HG03196 (cell line): ENCODE data around the gene SAMSN1.

Experiments used
- ATAC-seq: cut with Tn5 transposase; IDR thresholded peaks from one replicate; pipeline ENCODE4 v1.9.1; 2021; ENCODE audit not compliant: unreplicated experiment

SAMSN1 gene

DNA sequence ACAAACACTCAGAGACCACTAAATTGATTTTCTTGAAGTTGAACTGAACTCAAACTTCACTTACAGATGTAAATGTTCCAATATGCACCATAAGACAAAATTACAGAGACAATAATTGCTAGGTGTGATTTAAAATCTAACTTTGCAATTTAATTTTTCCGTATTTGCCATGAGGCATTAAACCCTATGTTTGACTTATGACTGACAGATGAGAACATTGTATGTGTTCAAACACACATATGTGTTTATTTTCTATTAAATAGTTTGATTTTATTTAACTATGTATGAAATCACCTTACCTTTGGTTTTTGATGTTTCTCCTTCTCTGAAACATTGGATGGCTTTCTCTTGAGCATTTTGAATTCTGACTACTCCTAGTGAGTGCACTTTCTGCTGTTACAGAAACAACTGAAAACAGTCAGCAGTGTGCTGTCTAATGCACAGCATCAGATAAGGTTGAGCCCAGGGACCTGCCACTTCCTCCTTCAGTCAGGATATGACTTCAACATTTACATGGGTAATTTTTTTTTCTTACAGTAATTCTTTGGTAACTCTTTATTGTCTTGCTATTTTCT, at the start of gene SAMSN1:
Gene SAMSN1 (minus strand): TSS at position 410 of the 575 bp plus-strand sequence. CDS start 54 bp downstream, at position 356.
- peak; percentile 86 for ATAC-seq

DNA sequence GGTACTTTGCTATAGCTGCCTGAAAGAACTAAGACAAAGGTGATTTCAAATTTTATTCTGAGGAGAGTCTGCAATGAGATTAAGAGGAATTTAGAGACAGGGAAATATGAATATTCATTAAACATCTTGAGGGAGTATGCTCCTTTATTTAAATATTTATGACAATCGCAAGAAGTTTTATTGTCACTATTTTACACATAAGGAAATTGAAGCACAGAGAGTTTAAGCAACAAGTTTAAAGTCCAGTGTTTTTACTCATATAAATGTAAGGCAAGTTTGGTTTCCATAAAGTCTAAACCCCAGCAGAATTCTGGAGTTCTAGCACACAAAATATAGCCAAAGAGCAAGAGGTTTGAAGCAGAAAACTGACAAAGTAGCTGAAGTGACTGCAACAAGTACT, 49.3 kb upstream of the SAMSN1 start:
- ATAC-seq, result no peak

DNA sequence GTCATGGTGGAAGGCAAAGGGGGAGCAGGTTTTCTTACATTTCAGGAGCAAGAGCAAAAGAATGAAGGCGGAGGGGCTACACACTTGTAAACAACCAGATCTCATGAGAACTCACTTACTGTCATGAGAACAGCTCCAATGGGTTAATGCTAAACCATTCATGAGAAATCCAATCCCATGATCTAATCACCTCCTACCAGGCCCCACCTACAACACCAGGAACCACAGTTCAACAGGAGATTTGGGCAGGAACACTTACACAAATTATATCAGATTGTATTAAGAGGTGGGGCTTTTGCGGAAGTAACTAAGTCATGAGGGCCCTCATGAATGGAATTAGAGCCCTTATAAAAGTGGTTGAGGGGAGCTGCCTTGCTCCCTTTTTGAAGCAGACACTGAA, 48.9 kb upstream of the SAMSN1 start:
- ATAC-seq, result no peak

DNA sequence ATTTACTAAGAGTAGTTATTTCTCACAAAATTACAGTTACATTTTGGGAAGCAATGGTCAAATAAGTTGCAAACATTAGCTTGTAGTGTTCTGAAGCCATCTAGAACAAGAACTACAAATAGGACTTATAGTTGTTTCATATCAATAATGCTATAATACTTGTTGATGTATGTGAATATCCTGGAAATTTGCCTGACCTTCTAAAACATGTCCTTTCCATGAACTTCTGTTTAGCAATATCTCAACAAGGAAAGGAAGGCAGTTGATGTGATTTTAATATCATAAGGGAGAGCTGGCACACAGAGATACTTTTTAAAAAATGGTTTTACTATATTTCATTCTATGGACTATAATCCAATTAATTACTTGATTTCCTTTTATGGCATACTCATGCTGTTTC, 47.1 kb upstream of the SAMSN1 start:
- ATAC-seq, result no peak

DNA sequence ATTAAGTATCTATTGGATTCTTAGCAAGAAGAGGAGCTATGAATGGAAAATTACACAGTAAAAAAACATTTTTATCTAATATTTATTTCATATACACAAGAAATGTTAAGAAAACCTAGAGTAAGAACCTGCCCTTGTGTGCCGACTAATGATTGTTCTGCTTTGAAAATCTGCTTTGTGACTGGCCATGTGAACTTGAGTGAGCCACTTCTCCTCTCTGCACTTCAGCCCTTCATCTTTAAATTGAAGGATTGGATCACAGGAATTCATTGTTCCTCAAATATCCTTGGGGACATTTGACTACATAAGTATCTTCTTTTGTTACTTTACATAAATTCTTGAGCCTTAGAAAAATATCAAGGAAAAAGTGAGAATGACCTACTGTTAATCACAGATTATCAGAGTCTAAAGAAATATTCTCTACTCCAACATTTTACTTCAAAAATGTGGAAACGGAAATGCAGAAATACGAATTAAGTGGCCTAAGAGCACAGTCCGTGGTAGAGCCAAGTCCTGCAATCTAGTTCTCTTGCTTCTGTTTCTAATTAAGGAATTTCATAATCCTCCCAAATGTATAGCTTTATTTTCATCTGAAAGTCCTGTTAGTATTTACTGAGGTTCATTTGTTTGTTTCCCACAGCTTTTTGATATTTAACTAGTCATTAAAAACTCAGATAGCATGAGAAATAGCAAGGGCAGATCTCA, 46.3 kb upstream of the SAMSN1 start:
- ATAC-seq, result no peak

DNA sequence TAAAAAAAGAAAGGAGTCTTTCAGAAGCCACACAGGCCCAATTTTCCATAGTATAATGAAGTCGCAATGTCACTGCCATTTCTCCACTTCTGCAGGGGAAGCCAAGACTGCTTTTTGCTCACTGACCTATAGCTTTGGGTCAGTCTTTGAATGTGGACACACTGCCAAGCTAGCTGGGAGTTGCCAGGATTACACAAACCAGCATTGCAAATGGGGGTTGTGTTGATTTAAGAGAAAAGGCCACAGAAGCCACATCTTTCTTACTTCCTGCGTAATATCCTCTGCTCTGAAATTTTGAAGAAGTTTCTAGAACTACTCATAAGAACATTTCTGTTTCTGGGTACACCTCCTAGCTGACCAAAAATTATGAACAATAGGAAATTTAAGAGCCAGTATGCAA, 45.8 kb upstream of the SAMSN1 start:
- ATAC-seq, result no peak

DNA sequence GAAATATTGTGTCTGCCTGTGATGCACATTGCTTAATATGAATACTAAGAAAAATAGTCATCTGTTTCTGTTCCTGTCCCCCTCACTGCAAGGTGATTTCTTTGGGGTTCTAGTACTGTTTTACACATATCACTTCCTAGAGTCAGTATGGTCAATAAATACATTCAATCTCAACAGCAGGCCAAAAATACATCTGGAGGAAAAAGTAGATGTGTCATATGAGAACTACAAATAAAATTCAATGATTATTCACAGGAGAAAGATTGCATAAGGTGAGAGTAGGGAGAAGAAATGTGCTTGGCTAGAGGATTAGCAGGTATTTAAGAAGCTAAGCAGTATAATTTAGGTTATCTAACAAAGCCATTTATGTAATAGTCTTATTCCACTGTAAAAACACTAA, 45.3 kb upstream of the SAMSN1 start:
- ATAC-seq, result no peak

DNA sequence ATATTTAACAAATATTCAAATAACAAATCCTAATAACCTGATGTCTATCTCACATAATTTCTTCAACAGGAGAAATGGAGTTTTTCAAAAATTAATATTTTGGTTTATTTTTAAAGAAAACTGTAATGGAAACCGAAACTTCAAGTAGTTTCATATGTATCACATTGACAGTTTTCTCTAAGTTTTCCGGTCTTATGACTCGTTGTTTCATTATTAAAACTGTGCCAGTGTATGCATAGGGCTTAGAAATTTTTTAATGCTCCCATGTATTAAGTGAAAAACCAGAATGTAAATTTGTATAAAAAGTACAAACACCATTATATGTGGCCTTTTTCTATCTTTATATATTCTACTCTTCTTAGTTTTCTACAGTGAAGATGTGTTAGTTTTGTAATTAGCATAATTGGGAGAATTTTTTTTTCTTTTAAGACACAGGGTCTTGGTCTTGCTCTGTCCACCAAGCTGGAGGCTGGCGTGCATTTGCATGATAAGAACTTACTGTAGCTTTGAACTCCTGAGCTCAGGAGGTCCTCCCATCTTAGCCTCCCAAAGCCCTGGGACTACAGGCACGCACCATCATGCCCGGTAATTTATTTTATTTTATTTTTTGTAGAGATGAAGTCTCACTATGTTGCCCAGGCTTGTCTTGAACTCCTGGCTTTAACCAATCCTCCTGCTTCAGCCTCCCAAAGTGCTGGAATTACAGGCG, 43.9 kb upstream of the SAMSN1 start:
- ATAC-seq, result peak; percentile 82

DNA sequence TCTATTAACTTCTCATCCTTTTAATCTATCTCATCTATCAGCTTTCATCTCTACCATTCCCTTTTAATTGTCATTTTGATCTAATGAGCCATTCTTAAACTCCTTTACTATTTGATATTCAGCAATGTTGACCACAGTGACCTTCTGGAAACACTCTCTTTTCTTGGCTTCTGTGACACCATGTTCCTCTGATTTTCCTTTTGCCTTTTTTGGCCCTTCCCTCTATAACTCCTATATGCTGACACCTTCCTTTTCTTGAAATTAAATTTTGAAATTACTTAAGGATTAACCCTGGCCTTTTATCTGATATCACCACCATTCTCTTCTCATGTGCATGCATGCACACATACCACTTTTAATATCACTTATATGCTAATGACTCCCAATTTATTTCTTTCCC, 41.2 kb upstream of the SAMSN1 start:
- ATAC-seq, result no peak

DNA sequence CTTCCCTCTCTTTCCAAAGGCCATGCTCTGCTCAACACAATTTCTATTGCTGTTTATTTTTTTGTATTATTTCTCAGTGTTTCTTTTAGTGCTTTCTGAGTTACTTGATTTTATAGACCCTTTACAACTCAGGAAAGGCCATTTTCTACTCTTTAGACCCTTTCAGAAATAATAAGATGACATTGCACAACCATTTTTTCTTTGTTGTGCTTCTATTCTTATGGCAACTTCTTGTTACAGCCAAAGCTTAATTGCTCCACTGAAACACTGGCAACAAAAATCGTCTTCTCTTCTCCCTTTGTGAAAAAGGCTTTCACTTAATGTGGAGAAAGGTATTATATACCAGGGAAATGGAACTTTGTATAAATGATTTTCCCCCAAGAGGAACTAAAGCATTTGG, 39.0 kb upstream of the SAMSN1 start:
- ATAC-seq, result no peak

DNA sequence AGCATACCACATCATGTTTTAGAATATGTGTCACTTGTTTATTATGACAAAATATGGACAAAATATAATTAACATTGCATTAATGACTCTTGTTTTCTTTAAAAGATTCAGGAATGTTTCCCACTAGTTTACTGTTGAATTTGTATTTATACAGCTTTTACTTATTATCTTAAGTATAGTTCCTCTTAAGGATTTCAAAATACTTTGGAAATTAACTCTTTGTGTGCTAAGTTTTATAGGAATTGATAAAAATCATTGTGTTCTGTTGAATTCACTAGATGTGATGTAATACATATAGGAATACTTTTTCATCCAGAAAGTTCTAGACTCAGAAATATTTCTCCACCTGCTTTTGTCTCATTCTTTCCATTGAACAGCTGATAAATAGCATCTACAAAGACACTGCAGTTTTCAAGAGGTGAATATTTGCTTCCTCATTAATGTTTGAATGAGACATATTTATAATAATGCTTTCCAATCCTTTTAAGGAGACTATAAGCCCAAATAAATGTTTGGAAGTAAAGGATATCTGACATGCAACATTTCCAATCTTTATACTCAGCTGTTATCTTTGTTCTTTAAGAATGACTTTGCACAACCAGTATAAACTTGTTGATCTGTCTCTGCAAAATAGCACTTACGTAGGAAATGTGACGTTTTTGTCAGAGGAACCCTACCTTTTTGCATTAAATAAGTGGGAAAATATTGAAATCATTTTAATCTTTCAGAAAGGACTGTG, 38.4 kb upstream of the SAMSN1 start:
- ATAC-seq, result no peak

DNA sequence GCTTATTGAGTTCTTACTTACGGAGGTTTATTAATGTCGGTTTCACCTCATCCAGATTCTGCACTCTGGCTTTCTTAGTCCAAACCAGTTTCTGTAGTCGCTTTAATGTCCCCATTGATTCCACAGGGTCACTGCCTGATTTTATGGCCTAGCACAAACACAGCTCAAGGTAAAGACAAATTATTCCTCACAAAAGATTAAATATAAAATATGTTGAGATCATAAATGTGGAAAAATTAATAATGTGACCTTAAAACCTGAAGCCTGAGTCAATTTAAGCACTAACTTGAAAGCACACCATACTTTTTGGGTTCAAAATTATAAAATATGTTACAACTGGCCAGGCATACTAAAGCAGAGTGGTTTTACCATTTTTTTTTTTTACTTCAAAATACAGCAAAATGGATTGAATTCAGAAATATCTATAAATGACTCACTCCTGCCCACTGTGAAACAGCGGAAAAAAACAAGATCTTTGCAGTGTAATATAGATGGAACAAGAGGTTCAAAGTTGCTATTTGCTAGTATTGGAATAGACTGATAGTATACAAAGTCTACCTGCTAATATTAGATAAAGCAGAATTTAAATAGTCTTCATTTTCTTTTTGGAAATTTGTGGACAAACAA, 37.6 kb upstream of the SAMSN1 start:
- ATAC-seq, result no peak

DNA sequence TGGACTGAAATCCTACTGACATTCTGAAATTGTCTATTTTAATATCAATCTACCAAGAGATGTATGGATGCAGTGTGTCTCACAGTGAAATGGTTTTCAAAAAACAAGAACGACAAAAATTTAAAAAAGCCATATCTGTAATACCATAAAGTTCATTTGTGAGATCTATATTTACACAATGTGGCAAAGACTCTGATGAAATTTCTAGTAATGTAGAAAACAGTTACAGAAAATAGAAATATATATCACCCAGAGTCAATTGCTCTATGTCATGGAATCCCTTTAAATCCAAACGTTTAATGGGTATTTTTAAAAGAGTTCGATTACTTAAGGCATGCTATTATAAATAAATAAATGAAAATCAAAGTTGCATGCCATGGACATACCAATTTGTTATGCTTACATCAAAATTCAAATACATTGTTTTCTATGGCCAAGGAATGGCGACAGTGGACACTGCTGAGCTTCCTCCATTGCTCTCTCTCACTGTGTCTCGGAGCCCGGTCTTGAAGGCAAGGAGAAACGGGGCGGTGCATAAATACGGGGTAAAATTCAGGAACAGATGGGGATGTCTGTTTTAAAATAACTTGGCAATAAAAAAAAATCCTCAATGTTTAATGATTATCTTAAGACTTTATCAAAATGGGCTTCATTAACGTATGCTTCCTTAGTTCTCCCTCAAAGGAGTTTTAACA, 37.0 kb upstream of the SAMSN1 start:
- ATAC-seq, result no peak

DNA sequence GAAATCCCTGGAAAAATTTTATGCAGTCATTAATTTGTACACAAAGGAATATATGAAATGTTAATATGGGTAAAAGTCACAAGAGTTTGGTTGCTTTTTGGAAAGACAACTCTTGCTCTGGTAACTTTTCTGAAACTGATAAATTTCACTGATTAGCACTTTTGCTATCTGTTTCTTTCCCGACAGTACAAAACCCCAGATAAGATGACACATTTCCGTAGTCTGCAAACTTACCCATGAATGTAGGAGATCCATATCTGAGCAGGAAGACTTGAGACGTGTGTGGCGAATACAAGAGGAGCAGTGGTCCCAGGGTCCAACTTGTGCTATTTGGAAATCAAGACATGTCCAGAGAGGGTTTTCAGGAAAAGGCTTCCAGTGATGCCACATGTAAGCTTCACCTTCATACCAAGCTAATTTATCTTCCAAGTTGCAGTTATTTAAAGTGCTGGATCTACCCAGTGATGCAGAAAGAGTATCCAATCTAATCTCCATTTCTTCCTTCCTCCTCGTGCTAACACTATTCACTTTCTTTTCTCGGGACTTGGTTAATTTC, 35.9 kb upstream of the SAMSN1 start:
- ATAC-seq, result no peak

DNA sequence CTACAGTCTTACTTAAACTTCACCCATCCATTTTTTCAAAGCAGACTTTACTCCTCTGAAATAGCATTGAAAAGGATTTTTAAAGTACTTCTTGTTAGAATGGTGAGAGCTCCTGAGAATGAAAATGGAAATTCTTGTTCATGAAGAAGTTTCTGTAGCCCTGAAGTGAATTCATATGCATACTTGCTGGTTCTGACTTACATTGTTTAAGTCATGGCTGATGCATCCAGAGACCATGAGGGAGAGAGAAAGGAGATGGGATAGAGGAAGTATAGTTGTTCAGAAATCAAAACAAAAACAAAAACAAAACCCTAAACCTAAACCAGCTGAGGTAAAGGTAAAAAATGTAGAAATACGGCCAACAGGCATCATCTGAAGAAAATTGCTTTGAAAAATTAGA, 27.1 kb upstream of the SAMSN1 start:
- ATAC-seq, result no peak

DNA sequence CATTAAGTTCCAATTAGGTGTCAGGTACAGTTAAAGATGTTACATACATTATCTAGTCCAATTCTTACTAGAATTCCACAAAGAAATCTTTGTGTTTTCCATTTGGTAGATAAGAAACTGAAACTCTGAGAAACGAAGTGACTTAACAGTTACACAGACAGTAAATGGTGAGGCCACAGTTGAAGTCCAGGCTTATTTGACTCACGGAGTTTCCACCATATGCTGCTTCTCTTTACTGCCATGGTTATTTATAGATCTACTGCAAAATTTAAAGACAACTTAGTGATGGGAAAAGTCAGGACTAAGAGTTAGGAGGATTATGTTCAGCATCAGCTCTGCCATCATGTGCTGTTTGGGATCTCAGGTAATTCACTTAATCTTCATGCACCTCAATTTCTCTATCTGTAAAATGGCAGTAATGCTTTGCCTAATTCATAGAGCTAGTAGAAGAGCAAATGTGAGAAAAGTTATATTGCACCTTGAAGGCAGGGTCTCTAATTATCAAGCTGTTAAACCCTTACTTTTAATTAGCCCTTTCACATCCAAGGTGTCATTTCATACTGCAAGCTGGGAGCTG, 26.2 kb upstream of the SAMSN1 start:
- no peak for ATAC-seq

DNA sequence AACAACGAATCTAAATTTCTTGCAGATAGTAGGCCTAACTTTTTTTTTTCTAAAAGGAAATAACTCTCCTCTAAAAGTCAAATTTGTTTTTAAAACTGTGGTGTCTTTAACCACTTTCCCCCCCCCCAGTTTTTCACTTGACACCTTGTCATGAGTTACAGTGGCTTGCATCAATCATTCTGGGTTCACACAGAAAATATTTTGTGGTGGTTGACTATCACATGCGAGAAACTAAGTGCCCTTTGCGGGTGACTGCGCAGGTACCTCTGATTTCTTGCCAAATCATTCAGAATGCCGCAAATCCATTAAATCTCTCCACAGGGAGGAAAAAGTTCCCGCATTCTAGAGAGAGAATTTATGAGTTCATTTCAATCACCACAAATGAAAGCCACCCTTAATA, 23.8 kb upstream of the SAMSN1 start:
- no peak for ATAC-seq

DNA sequence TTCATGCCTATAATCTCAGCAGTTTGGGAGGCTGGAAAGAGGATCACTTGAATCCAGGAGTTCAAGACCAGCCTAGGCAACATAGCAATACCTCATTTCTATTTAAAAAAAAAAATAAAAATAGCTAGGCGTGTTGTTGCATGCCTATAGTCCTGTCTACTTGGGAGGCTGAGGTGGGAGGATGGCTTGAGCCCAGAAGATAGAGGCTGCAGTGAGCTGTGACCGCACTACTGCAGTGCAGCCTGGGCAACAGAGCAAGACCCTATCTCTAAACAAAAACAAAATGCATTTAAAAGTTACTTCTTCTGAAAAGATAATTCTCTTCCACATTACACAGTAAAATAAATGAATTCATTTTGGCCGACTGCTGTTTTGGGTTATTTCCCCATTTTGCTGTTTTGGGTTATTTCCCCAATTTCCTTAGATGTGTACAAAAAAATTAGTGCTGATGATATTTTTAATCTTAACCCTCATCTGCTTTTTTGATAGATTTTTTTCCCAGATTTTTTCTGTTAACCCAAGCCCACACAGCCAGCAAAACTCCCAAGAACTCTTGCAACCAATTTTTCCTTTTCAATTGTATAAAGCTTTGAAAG, 23.0 kb upstream of the SAMSN1 start:
- no peak for ATAC-seq
